Measurements from ENCODE around the gene SPACA5. TPM values are rescaled to one million over a fixed set of nuclear protein-coding genes. Genes with fewer than 3 reads are reported as not detected.
"Not testable (repeated sequence)": the region's sequence is repeated elsewhere in the genome, so short reads cannot be mapped to it uniquely, and the experiment has no call there.

The SPACA5 gene
- polyA plus RNA-seq (2012; ENCODE audit: insufficient read depth, insufficient read length, low read depth): not detected

DNA sequence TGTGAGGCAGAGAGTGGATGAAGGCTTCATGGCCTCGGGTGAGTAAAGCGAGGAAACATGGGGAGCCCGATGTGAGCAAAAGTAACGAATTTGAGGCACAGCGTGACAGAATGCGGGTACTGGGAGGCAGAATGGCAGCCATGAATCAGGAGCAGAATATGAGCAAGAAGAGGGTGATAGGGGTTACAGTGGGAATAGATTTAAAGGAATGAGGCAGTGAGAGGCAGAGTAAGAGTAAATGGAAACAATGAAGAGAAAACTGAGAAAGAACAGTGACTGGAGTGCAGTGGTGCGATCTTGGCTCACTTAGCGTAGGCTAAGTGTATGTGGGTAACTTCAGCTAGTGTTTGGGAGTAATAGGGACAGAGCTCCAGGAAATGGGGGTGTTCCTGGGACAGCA lies at the start of gene SPACA5:
Gene SPACA5 (plus strand): TSS at position 301 of the 400 bp plus-strand sequence. CDS start 815 bp downstream, outside the sequence.
- not testable (repeated sequence) for H3K4me3 ChIP-seq (ENCODE audit: low read depth, low read length); H3K4me1 ChIP-seq; H3K36me3 ChIP-seq; DNase-seq; H3K27me3 ChIP-seq; H3K9me3 ChIP-seq

DNA sequence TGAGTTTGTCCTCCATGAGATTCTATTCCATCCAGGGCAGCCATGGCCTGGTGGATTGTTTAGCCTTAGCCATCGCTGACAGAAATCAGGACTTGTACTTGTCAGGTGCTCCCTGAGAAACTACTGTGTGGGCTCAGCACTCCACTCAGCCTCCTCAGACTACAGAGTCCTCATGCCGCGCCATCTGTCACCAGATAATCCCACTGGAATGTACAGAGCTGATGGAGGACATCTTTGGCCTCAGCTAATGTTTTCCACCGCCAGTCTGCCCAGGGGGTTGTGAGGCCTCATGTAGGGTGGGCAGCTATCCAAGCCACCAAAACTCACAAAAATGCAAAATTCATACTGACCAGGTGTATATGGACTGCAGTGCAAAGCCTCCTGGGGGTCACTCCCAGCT lies 48.6 kb upstream of the SPACA5 start:
- not testable (repeated sequence) for H3K36me3 ChIP-seq; DNase-seq; H3K4me1 ChIP-seq; H3K9me3 ChIP-seq; H3K4me3 ChIP-seq (ENCODE audit: low read depth, low read length); H3K27me3 ChIP-seq

DNA sequence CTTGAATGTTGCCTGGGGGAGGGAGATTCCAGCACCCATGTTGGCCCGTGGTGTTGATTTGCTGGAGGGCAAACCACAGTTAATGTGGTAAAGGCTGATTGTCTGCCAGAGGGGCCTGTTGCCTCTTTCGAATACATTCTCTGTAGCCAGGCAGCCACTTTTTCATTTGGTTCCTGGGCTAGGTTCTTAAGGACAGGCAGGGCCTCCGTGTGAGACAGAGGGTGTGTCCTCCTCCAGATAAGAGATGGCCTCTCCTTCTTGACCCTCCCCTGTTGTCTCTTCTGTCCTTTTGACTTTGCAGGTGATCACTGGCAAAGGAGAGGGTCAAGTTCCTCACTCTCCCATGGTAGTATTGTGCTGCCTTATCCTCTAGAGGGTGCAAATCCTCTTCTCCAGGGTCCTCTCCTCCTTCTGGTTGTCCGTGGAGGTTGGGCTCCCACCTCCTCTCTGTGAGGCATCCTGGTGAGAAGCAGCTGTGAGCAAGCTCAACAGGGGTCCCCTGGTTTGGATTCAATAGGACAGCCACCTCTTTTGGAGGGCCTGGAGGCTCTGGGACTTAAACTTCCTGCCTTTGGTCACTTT lies 47.9 kb upstream of the SPACA5 start:
- H3K4me1 ChIP-seq: no peaks in the 10 kb centered on the region
- H3K36me3 ChIP-seq: no peaks in the 10 kb centered on the region
- no peak overlapping the region for H3K4me3 ChIP-seq (ENCODE audit: low read depth, low read length)
- TF ChIP-seq, protein P1, sequence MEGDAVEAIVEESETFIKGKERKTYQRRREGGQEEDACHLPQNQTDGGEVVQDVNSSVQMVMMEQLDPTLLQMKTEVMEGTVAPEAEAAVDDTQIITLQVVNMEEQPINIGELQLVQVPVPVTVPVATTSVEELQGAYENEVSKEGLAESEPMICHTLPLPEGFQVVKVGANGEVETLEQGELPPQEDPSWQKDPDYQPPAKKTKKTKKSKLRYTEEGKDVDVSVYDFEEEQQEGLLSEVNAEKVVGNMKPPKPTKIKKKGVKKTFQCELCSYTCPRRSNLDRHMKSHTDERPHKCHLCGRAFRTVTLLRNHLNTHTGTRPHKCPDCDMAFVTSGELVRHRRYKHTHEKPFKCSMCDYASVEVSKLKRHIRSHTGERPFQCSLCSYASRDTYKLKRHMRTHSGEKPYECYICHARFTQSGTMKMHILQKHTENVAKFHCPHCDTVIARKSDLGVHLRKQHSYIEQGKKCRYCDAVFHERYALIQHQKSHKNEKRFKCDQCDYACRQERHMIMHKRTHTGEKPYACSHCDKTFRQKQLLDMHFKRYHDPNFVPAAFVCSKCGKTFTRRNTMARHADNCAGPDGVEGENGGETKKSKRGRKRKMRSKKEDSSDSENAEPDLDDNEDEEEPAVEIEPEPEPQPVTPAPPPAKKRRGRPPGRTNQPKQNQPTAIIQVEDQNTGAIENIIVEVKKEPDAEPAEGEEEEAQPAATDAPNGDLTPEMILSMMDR (IDR thresholded peaks at IDR 0.05; ENCODE audit: low read depth, low read length): peak; percentile 31; the same call in 1 of the 2 replicates
- no peaks in the 10 kb centered on the region for H3K9me3 ChIP-seq
- no peaks in the 10 kb centered on the region for H3K27me3 ChIP-seq
- DNase-seq: peak; percentile 8

- TF ChIP-seq, protein P1 (IDR thresholded peaks at IDR 0.05; ENCODE audit: low read depth, low read length): no peak
- H3K9me3 ChIP-seq: no peaks in the 10 kb centered on the region
- DNase-seq: no peak
- no peaks in the 10 kb centered on the region for H3K4me1 ChIP-seq
- no peak overlapping the region for H3K4me3 ChIP-seq (ENCODE audit: low read depth, low read length)
- H3K36me3 ChIP-seq: no peaks in the 10 kb centered on the region
- no peaks in the 10 kb centered on the region for H3K27me3 ChIP-seq
Measured at GRCh38 chrX:47960406-47960805, 46.4 kb upstream of the SPACA5 start.

DNA sequence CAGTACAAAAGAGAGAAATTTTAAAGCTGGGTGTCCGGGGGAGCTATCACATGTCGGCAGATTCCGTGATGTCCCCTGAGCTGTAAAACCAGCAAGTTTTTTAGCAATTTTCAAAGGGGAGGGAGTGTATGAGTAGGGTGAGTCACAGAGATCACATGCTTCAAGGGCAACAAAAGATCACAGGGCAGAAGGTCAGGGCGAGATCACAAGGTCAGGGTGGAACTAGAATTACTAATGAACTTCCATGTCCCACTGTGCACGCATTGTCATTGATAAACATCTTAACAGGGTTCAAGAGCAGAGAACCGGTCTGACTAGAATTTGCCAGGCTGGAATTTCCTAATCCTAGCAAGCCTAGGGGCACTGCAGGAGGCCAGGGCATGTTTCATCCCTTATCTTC lies 45.0 kb upstream of the SPACA5 start:
- H3K4me1 ChIP-seq; H3K27me3 ChIP-seq; H3K9me3 ChIP-seq; H3K36me3 ChIP-seq; DNase-seq; H3K4me3 ChIP-seq (ENCODE audit: low read depth, low read length): not testable (repeated sequence)

DNA sequence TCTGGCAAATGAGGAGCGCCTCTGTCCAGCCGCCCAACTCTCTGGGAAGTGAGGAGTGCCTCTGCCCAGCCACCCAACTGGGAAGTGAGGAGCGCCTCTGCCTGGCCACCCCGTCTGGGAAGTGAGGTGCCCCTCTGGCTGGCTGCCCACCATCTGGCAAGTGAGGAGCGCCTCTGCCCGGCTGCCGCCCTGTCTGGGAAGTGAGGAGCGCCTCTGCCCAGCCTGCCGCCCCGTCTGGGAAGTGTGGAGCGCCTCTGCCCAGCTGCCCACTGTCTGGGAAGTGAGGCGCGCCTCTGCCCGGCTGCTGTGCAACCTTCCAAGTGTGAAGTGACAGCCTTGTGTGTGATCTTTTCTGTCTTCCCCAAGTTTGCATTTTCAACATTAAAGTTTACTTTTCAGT lies 41.3 kb upstream of the SPACA5 start:
- not testable (repeated sequence) for H3K4me1 ChIP-seq; H3K9me3 ChIP-seq; H3K27me3 ChIP-seq; H3K36me3 ChIP-seq; H3K4me3 ChIP-seq (ENCODE audit: low read depth, low read length); DNase-seq

DNA sequence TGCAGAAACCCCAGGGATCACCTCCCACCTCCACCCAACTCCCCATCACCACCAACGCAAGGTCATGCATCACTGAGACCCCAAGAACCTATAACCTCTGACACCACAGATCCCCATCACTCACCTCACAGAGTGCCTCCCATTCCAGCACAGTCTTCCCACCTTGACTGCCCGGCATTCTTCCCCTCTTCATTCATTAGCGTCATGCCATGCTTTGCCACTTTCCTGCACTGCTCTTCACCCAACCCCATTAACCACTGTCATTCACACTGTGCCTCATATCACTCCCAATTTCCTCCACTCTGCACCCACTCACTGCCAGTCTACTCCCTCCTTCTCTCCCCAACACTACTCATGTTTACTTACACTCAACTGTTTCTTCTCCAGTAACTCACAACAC lies 33.6 kb upstream of the SPACA5 start:
- peaks cover 2% of the 10 kb centered on the region; the same call in 1 of the 2 replicates for H3K36me3 ChIP-seq
- no peaks in the 10 kb centered on the region for H3K9me3 ChIP-seq
- no peaks in the 10 kb centered on the region for H3K4me1 ChIP-seq
- H3K27me3 ChIP-seq: no peaks in the 10 kb centered on the region
- TF ChIP-seq, protein P1 (IDR thresholded peaks at IDR 0.05; ENCODE audit: low read depth, low read length): no peak
- H3K4me3 ChIP-seq (ENCODE audit: low read depth, low read length): no peak overlapping the region
- DNase-seq: no peak

GRCh38 chrX:47976254-47977151 lies 30.3 kb upstream of the SPACA5 start:
- peaks cover 2% of the 10 kb centered on the region; the same call in 1 of the 2 replicates for H3K36me3 ChIP-seq
- no peaks in the 10 kb centered on the region for H3K27me3 ChIP-seq
- H3K9me3 ChIP-seq: no peaks in the 10 kb centered on the region
- H3K4me1 ChIP-seq: no peaks in the 10 kb centered on the region
- TF ChIP-seq, protein P1 (IDR thresholded peaks at IDR 0.05; ENCODE audit: low read depth, low read length): no peak
- DNase-seq: no peak
- H3K4me3 ChIP-seq (ENCODE audit: low read depth, low read length): no peak overlapping the region
